MCF 10A (cell line): ENCODE data around the gene ASB2. TPM values are rescaled to one million over a fixed set of nuclear protein-coding genes. Genes with fewer than 3 reads are reported as not detected.

ENCODE experiments used
- BruUV-seq: library from RNA; stranded (reverse); fragments of 400-500 nt; replicated peaks from 2 replicates; lab custom pipeline; 2021; lab: Mats Ljungman, UMichigan
- CTCF ChIA-PET: fragments of 300-600 bp; sonication (Branson Sonifier 250); formaldehyde crosslinking; extraction: SDS; loops from one replicate; lab custom pipeline; 2021; ENCODE audit warnings: antibody characterized with exemption, inconsistent platforms; lab: Yijun Ruan, JAX
- POLR2A ChIA-PET: fragments of 300-600, 350-650 bp; sonication (Branson Sonifier 250); formaldehyde crosslinking; extraction: SDS; loops from one replicate; lab custom pipeline; 2020; ENCODE audit warnings: antibody characterized with exemption, inconsistent platforms; lab: Yijun Ruan, JAX
- DNase-seq: peaks from one replicate; pipeline ENCODE4 v3.0.0-alpha.2; 2018; ENCODE audit not compliant: unreplicated experiment
- H3K27ac Mint-ChIP-seq: one replicate; pipeline ENCODE4 v1.8.0; 2022; ENCODE audit warnings: mild to moderate bottlenecking, low read depth, mixed read lengths; ENCODE audit not compliant: unreplicated experiment
- H3K27me3 Mint-ChIP-seq: one replicate; pipeline ENCODE4 v1.8.0; 2022; ENCODE audit warnings: mixed read lengths; ENCODE audit not compliant: insufficient read depth, unreplicated experiment
- H3K36me3 Mint-ChIP-seq: one replicate; pipeline ENCODE4 v1.8.0; 2022; ENCODE audit warnings: mild to moderate bottlenecking, moderate library complexity, mixed read lengths; ENCODE audit not compliant: insufficient read depth, unreplicated experiment
- H3K4me1 Mint-ChIP-seq: one replicate; pipeline ENCODE4 v1.8.0; 2022; ENCODE audit warnings: mixed read lengths; ENCODE audit not compliant: insufficient read depth, unreplicated experiment
- H3K4me3 Mint-ChIP-seq: one replicate; pipeline ENCODE4 v1.8.0; 2022; ENCODE audit warnings: mild to moderate bottlenecking, moderate library complexity, mixed read lengths; ENCODE audit not compliant: unreplicated experiment
- H3K9me3 Mint-ChIP-seq: one replicate; pipeline ENCODE4 v1.8.0; 2022; ENCODE audit warnings: mixed read lengths; ENCODE audit not compliant: unreplicated experiment
- intact Hi-C: fragments of 100-400 bp; cut with micrococcal nuclease; formaldehyde crosslinking; loops from 2 replicates; pipeline ENCODE4 v1.14.1; 2022
- total RNA-seq: library from RNA; stranded (reverse); gene quantifications from 2 replicates; pipeline ENCODE4 v1.2.3, GENCODE V29; 2022
- TF ChIP-seq, protein P1 (sequence below): fragments of 200-600 bp; IDR thresholded peaks from one replicate; pipeline ENCODE4 v1.8.0; 2022; ENCODE audit warnings: antibody characterized with exemption, mild to moderate bottlenecking; ENCODE audit not compliant: unreplicated experiment

ASB2 gene
- total RNA-seq, 1 experiment from 2014 or later = not detected

DNA sequence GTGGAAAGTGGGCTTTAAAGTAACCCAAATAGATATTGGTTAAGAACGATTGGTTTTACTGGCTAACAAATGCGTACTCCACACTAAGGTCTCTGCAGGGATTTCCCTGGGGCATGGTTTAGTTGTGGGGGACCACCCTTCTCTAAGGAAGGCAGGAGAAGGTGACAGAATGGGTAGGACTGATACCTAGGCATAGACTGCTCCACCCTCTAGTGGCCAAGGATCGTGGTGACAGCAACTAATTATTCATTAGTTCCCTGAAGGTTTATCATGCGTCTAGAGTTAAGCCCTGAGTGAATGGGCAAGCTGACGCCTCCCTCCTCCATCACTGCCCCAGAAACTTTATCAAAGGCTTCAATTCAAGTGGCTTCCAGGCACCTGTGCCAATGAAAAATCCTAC, 40.1 kb downstream of the ASB2 start:
- no peaks in the 10 kb centered on the region for H3K9me3 Mint-ChIP-seq
- H3K27ac Mint-ChIP-seq = no peak overlapping the region
- TF ChIP-seq, protein P1, sequence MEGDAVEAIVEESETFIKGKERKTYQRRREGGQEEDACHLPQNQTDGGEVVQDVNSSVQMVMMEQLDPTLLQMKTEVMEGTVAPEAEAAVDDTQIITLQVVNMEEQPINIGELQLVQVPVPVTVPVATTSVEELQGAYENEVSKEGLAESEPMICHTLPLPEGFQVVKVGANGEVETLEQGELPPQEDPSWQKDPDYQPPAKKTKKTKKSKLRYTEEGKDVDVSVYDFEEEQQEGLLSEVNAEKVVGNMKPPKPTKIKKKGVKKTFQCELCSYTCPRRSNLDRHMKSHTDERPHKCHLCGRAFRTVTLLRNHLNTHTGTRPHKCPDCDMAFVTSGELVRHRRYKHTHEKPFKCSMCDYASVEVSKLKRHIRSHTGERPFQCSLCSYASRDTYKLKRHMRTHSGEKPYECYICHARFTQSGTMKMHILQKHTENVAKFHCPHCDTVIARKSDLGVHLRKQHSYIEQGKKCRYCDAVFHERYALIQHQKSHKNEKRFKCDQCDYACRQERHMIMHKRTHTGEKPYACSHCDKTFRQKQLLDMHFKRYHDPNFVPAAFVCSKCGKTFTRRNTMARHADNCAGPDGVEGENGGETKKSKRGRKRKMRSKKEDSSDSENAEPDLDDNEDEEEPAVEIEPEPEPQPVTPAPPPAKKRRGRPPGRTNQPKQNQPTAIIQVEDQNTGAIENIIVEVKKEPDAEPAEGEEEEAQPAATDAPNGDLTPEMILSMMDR = peak; percentile 43
- no peaks in the 10 kb centered on the region for H3K27me3 Mint-ChIP-seq
- no peaks in the 10 kb centered on the region for H3K36me3 Mint-ChIP-seq
- peaks cover 10% of the 10 kb centered on the region for H3K4me1 Mint-ChIP-seq
- ChIA-PET POLR2A (interaction anchor here (1.3 to 1.5 kb wide), 2 partner anchors 13 to 31 kb away, joined by 3 to 5 read pairs; no protein-coding TSS in a partner anchor), CTCF (interaction anchor here (0.6 to 2.7 kb wide), 13 partner anchors 9 to 288 kb away, joined by 3 to 36 read pairs (median 3); no protein-coding TSS in a partner anchor)
- intact Hi-C loops = no loop called here
- no TSS peak for BruUV-seq
- H3K4me3 Mint-ChIP-seq = no peak overlapping the region
- peak; percentile 49 for DNase-seq

GRCh38 chr14:93935213-93935612, 41.2 kb downstream of the ASB2 start:
- Mint-ChIP-seq H3K36me3 (no peaks in the 10 kb centered on the region), H3K9me3 (no peaks in the 10 kb centered on the region), H3K27ac (no peak overlapping the region), H3K4me1 (no peaks in the 10 kb centered on the region), H3K4me3 (no peak overlapping the region), H3K27me3 (no peaks in the 10 kb centered on the region)
- POLR2A ChIA-PET = interaction anchor here (0.6 kb wide), 1 partner anchor 182 kb away, joined by 3 read pairs; no protein-coding TSS in a partner anchor
- intact Hi-C loops = no loop called here
- CTCF ChIA-PET = interaction anchor here (0.5 to 2.7 kb wide), 8 partner anchors 10 to 1230 kb away, joined by 3 to 36 read pairs (median 4); no protein-coding TSS in a partner anchor
- BruUV-seq = no TSS peak
- TF ChIP-seq, protein P1 = no peak
- no peak for DNase-seq

DNA sequence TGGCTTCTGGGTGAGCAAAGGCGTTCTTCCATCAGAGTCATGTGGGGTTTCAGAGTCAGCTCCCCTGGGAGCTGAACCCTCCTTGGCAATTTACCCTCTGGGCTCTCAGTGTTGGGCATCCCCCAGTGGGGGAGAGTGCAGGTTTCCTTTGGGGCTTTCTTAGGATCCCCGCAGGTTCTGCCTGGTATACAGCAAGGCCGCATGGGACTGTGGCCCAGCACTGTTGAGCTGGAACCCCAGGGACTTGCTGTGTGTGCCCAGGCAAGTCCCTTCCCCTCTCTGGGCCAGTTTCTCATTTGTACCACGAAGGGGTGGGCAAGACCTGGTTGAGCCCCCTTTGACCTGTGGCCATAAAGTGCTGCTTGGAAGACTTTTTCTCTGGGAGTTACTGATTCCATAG, 43.7 kb downstream of the ASB2 start:
- no peak overlapping the region for H3K4me3 Mint-ChIP-seq
- BruUV-seq = no TSS peak
- no peaks in the 10 kb centered on the region for H3K9me3 Mint-ChIP-seq
- H3K27ac Mint-ChIP-seq = no peak overlapping the region
- TF ChIP-seq, protein P1 = no peak
- H3K27me3 Mint-ChIP-seq = no peaks in the 10 kb centered on the region
- intact Hi-C loops = no loop called here
- CTCF ChIA-PET = interaction anchor here (1.1 kb wide), 1 partner anchor 28 kb away, joined by 4 read pairs; no protein-coding TSS in a partner anchor
- no peaks in the 10 kb centered on the region for H3K4me1 Mint-ChIP-seq
- POLR2A ChIA-PET = no interaction called here
- H3K36me3 Mint-ChIP-seq = no peaks in the 10 kb centered on the region
- no peak for DNase-seq

DNA sequence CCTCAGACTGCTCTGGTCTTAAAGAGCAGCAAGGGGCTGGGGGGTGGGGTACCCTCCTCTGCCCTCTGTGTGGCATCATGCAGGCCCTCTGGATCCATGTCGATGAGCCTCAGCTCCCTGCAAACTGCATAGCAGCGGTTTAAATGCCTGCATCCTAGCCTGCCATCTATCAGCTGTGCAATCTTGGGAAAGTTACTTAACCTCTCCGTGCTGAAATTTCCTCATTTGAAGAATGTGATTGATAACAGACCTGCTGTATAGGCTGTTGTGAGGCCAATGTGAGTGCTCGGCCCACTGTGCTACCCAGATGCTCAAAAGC, 45.4 kb downstream of the ASB2 start:
- TF ChIP-seq, protein P1 = no peak
- BruUV-seq = no TSS peak
- Mint-ChIP-seq H3K27me3 (no peaks in the 10 kb centered on the region), H3K9me3 (no peaks in the 10 kb centered on the region), H3K27ac (no peak overlapping the region), H3K4me1 (no peaks in the 10 kb centered on the region), H3K4me3 (no peak overlapping the region), H3K36me3 (no peaks in the 10 kb centered on the region)
- POLR2A ChIA-PET = interaction anchor here (0.6 kb wide), 1 partner anchor 9 kb away, joined by 4 read pairs; no protein-coding TSS in a partner anchor
- intact Hi-C loops = no loop called here
- CTCF ChIA-PET = no interaction called here
- no peak for DNase-seq
